ENCODE data around the gene G3BP1.
"Not testable (repeated sequence)": the region's sequence is repeated elsewhere in the genome, so short reads cannot be mapped to it uniquely, and the experiment has no call there.

Gene G3BP1

DNA sequence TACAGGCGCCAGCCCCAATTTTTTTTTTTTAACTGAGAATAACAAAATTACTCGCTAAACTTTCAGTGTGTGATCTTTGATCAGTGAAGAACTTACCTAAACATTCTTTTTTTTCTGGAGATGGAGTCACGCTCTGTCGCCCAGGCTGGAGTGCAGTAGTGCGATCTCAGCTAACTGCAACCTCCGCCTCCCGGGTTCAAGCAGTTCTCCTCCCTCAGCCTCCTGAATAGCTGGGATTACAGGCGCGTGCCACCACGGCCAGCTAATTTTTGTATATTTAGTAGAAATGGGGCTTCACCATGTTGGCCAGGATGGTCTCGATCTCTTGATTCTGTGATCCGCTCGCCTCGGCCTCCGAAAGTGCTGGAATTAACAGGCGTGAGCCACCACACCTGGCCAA is 11.9 kb downstream of the G3BP1 start:
- in situ Hi-C loops (cut with HindIII; ENCODE audit: low pct_ligation_motif_present, low pct_unique_long_range_greater_than_20kb, low sequenced_read_pairs); DNase-seq: not testable (repeated sequence)

DNA sequence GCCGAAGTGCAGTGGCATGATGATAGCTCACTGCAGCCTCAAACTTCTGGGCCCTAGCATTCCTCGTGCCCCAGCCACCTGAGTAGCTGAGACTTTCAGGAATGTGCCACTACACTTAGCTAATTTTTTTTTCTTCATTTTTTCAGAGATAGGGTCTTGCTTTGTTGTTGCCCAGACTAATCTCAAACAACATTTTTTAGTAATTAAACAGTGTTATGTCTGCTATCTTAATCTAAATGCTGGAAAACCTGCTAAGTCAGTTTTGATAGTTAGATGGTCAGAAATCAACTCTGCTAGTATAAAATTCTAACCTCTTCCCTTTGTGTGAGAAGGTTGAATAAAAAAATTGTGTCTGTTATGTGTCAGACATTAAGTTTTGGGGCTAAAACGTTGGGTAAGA is 12.4 kb downstream of the G3BP1 start:
- no peak for DNase-seq
- in situ Hi-C loops (cut with HindIII; ENCODE audit: low pct_ligation_motif_present, low pct_unique_long_range_greater_than_20kb, low sequenced_read_pairs): no loop called here

DNA sequence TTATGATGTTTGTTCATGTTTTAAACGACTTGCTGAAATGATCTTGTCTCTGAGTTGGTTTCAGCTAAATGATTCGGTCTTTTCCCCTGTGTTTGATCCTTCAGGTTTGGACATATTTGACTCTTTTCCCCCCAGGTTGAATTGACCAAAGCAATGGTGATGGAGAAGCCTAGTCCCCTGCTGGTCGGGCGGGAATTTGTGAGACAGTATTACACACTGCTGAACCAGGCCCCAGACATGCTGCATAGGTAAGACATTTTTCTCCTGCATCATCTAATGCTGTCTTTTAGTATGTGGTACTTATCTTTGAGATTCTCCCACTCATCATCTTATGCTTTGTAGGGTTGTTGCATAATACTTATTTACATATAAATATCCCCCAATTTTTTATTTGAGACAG is 14.7 kb downstream of the G3BP1 start:
- in situ Hi-C loops (cut with HindIII; ENCODE audit: low pct_ligation_motif_present, low pct_unique_long_range_greater_than_20kb, low sequenced_read_pairs): no loop called here
- no peak for DNase-seq

DNA sequence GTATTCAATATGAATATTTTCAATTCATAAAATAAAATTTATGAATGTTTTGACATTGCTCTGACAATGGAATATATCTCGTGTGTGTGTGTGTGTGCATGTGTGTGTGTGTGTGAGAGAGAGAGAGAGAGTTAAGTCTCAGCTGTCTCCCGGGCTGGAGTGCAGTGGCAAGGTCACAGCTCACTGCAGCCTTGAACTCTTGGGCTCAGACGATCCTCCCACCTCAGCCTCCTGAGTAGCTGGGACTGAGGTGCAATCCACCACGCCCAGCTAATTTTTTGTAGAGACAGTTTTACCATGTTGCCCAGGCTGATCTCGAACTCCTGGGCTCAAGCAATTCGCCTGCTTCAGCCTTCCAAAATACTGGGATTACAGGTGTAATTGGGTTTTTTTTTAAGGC is 16.1 kb downstream of the G3BP1 start:
- in situ Hi-C loops (cut with HindIII; ENCODE audit: low pct_ligation_motif_present, low pct_unique_long_range_greater_than_20kb, low sequenced_read_pairs): no loop called here
- DNase-seq: no peak

DNA sequence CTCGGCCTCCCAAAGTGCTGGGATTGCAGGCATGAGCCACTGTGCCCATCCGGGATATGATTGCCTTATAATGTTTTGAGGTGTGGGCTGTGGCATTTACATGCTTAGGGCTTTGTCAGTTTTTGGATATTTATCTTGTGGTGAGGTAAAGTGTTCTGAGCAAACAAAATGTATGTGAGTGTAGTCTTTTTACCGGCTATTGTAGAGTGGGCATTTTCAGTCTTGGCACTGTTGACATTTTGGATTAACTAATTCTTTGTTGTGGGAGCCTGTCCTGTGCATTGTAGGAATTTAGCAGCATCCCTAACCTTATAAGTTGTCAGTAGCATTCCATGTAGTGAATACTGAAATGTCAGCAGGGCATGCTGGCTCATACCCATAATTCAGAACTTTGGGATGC is 21.6 kb downstream of the G3BP1 start:
- DNase-seq: no peak
- in situ Hi-C loops (cut with HindIII; ENCODE audit: low pct_ligation_motif_present, low pct_unique_long_range_greater_than_20kb, low sequenced_read_pairs): no loop called here

DNA sequence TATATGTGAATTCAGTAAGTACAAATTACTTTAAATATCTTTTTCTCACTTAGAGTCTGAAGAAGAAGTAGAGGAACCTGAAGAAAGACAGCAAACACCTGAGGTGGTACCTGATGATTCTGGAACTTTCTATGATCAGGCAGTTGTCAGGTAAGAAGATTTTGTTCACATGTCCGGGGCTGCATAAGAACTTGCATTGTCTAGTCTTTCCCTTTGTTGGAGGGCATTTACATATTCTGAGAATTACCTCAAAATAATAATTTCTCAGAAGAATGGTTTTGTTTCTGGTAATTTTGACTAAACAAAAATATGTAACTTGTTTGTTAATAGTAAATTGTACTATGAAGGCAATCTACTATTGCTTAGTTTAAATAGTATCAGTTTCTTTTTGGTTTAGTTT is 23.7 kb downstream of the G3BP1 start:
- no peak for DNase-seq
- in situ Hi-C loops (cut with HindIII; ENCODE audit: low pct_ligation_motif_present, low pct_unique_long_range_greater_than_20kb, low sequenced_read_pairs): no loop called here

DNA sequence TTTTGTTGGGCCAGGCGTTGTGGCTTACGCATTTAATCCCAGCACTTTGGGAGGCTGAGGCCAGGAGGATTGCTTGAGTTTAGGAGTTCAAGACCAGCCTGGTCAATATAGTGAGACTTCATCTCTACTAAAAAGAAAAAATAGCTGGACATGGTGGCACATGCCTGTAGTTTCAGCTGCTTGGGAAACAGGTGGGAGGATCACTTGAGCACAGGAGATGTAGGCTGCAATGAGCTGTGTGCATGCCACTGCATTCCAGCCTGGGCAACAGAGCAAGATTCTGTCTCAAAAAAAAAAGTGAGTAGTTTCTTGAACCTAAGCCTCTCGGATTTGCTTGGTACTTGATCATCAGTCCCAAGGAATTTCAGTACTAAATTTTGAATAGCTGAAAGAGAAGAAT is 26.9 kb downstream of the G3BP1 start:
- in situ Hi-C loops (cut with HindIII; ENCODE audit: low pct_ligation_motif_present, low pct_unique_long_range_greater_than_20kb, low sequenced_read_pairs): no loop called here

DNA sequence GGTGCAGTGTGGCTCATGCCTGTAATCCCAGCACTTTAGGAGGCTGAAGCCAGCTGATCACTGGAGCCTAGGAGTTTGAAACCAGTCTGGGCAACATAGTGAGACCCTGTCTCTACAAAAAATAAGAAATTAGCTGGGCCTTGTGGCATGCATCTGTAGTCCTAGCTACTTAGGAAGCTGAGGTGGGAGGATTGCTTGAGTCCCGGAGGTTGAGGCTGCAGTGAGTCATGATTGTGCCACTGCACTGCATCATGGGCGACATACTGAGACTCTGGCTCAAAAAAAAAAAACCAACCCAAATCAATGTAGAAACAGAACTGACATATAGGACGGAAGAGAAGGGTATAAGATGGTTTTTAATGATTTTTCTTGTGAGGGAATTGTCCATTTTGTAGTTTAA is 27.7 kb downstream of the G3BP1 start:
- DNase-seq: no peak
- in situ Hi-C loops (cut with HindIII; ENCODE audit: low pct_ligation_motif_present, low pct_unique_long_range_greater_than_20kb, low sequenced_read_pairs): no loop called here

More for the DNA sequence above, 26.9 kb downstream of the G3BP1 start:
- DNase-seq: no peak

DNA sequence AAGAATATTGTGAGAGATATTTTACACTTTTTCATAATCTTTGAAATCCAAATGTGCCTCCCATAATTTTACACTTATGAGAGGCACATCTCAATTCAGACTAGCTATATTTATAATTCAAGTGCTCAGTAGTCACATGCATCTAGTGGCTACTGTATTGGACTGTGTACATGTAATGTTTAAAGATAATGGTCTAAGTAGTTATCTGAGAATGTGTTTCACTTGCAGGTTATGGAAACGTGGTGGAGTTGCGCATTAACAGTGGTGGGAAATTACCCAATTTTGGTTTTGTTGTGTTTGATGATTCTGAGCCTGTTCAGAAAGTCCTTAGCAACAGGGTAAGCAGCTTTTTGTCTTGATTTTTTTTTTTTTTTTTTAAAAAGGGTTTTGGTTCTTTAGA is 28.8 kb downstream of the G3BP1 start:
- no peak for DNase-seq
- in situ Hi-C loops (cut with HindIII; ENCODE audit: low pct_ligation_motif_present, low pct_unique_long_range_greater_than_20kb, low sequenced_read_pairs): loop anchor here (25.0 kb wide), 1 partner anchor 337 kb away; no protein-coding TSS in a partner anchor

DNA sequence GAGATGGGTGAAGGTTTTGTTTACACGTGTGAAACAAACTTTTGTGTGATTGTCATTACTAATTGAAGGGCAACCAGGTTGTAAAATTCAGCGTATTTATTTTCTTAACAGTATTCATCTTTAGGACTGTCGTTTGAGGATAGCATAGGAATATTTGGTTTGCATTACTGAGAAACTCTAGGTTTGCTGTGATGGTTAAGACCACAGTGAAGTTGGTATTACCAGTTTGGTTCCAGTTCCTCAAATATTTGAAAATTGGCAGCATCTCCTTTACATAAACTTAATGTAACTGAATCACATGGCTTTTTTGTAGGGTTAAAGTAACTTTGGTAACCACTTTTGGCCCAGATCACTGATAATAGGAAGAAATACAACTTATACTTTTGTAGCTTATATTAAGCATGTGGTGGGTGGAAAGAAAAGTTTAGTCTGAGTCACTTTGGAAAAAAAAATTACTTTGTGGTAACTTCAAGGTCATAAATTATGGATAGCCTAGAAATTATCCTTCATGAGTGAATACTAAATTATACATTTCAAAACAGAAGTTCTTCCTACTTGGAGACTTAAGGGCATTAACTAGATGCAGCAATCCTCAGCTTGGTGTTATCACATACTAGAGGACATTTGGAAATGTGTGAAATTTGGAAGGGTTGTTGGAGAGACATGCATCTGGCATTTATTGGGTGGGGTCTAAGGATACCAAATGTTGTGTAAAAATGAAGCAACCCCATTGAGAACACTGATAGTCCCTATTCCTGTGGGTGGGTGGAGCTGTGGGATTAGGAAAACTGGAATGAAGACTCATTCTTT is 33.9 kb downstream of the G3BP1 start:
- in situ Hi-C loops (cut with HindIII; ENCODE audit: low pct_ligation_motif_present, low pct_unique_long_range_greater_than_20kb, low sequenced_read_pairs): loop anchor here (25.0 kb wide), 1 partner anchor 332 kb away; no protein-coding TSS in a partner anchor
- DNase-seq: no peak

DNA sequence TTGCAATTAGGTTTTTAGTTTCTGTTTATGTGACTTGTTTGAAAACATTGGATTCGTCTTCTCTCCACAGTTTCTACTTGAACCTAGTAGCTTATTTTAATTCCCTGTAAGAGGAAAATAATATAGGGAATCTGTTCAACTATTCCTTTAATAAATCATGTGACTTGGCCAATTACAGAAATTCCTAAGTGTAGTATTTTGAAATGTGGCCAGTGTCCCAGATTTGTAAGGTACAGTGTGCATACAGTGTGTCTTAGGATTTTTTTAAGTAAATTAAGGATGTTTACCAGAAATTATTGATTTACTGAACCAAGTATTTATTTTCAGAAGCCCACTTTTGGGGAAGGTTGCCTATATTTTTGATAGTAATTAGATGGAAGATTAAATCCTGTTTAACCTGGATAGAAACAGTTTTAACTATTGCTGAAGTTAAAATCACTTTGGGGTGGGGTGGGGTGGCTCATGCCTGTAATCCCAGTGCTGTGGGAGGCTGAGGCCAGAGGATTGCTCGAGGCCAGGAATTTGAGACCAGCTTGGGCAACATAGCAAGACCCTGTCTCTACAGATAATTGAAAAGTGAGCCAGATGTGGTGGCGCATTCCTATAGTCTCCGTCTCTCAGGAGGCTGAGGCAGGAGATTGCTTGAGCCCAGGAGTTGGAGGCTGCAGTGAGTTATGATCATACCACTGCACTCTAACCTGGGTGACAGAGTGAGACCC is 36.9 kb downstream of the G3BP1 start:
- no peak for DNase-seq
- in situ Hi-C loops (cut with HindIII; ENCODE audit: low pct_ligation_motif_present, low pct_unique_long_range_greater_than_20kb, low sequenced_read_pairs): loop anchor here (25.0 kb wide), 1 partner anchor 329 kb away; no protein-coding TSS in a partner anchor

DNA sequence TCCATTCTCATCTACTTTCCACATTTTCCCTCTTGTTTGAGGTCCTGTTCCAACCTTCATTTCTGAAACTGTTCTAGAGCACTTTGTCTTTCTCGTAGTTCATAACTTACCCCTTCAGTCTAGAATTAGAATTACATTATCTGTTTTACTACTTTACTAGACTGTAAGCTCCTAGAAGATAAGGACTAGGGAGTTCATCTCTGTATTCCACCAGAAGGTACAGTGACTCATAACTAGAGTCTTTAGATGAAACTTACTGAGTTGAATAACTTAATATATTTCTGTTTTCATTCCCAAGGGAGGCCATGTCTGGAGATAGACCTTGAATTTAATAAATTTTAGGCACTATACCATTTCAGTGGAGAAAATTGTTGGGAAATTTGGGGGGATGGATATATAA is 38.7 kb downstream of the G3BP1 start:
- in situ Hi-C loops (cut with HindIII; ENCODE audit: low pct_ligation_motif_present, low pct_unique_long_range_greater_than_20kb, low sequenced_read_pairs): loop anchor here (25.0 kb wide), 1 partner anchor 327 kb away; no protein-coding TSS in a partner anchor
- no peak for DNase-seq

DNA sequence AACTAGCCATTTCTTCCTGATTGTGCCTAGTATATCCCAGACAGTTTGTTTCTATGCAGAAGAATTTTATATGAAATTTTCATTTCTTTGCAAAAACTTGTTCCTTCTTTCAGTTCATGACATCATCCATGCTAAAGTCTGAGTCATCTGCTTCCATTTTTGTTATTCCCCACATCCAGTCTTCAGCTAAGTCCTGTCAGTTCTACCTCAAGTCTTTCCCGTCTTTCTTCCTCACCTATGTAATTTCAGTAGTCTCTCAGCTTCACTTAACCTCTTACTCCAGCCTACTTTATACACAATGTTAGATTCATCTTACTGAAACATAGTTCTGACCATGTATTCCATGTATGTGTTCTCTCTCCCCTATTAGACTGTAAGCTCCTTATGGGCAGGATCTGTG is 39.1 kb downstream of the G3BP1 start:
- in situ Hi-C loops (cut with HindIII; ENCODE audit: low pct_ligation_motif_present, low pct_unique_long_range_greater_than_20kb, low sequenced_read_pairs): loop anchor here (25.0 kb wide), 1 partner anchor 326 kb away; no protein-coding TSS in a partner anchor
- no peak for DNase-seq

DNA sequence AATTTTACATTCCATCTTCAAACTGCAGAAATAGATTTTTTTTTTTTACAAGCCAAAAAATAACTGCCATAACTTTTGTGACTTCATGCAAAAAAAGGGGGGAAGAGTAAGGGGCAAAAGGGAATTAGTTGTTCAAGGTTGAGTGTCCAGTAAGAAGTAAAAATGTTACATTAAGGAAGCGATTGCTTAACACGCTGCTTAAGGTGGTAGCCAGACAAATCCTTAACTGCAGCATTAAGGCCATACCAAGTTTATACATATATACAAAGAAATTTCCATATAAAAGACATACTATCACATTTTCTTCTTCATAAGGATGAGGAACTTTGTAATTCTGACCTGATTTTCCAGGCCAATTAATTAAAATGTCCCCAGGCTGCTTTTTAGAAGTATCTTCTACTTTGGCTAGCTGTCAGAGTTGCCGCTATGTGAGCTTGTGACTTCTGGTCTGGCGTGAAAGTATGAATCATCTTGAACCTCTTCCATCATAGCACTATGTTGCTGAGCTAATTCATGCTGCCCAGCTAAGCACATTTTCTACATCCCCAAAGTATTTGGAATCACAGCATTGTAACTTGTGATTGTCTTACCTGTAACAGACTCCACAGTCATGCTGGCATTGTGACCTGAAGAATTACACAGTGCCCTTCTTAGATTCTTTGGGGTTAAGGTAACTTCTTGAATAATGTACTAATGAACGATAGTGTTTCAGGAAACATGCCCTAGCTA is 40.0 kb downstream of the G3BP1 start:
- no peak for DNase-seq
- in situ Hi-C loops (cut with HindIII; ENCODE audit: low pct_ligation_motif_present, low pct_unique_long_range_greater_than_20kb, low sequenced_read_pairs): loop anchor here (25.0 kb wide), 1 partner anchor 326 kb away; no protein-coding TSS in a partner anchor

DNA sequence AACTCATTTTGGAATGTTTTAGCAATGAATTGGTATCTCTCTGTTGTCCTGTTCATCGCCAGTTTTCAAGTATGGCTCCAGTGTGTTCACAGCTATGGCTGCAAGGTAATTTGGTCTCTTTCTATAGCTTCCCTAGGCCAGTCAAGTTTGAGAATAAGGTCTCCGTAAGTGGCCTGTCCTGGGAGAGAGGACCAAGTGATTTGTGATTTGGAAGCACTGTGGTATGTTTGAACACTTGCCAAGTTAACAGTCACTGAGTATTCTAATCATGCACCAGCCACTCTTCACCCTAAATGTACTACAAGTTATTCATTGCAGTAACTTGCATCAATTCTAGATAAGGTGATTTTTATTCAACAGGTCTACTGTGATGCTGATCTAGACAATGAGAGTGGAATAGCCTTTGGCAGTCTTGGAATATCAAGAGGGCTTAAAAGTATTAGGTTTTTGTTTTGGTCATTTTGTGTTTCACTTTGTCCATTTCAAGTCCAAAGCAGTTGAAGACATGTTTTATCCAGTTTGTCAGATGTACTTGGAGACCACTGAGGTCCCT is 41.1 kb downstream of the G3BP1 start:
- in situ Hi-C loops (cut with HindIII; ENCODE audit: low pct_ligation_motif_present, low pct_unique_long_range_greater_than_20kb, low sequenced_read_pairs): loop anchor here (25.0 kb wide), 1 partner anchor 324 kb away; no protein-coding TSS in a partner anchor
- DNase-seq: no peak

DNA sequence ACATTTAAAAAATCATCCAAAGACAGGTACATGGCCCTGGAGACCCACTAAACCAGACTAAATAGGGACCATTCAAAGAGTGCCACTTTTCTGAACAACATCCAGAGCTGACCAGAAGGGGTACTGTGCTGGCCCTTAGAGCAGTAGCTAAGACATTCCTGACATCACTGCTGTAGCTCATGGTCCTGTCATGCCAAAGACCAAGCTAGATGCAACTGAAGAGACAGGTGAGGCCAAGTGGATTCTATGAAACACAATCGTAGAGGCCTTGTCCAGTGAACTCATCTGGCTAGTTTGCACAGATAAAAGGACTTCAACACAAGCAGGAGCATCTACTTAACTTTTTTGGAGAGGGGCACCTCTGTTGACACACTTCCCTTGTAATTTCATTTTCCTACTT is 43.3 kb downstream of the G3BP1 start:
- no peak for DNase-seq
- in situ Hi-C loops (cut with HindIII; ENCODE audit: low pct_ligation_motif_present, low pct_unique_long_range_greater_than_20kb, low sequenced_read_pairs): loop anchor here (25.0 kb wide), 1 partner anchor 322 kb away; no protein-coding TSS in a partner anchor

DNA sequence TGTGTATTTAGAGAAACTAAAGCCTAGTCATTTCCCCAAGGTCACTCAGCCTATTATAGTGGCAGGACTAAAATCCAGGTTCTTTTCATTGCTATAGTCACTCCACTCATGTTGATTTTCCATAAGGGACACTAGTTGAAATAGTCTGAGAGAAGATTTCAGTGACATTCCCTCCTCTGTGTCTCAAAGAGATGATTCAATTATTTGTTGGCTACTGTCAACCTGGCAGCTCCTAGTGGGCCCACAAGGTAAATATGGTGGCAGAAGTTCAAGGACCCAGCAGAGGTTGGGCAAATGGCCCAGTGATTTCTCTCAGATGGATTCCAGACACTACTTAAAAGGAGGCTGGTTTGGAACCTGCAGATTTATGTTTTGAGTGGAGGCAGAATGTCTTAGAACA is 48.1 kb downstream of the G3BP1 start:
- DNase-seq: no peak
- in situ Hi-C loops (cut with HindIII; ENCODE audit: low pct_ligation_motif_present, low pct_unique_long_range_greater_than_20kb, low sequenced_read_pairs): loop anchor here (25.0 kb wide), 1 partner anchor 317 kb away; no protein-coding TSS in a partner anchor

DNA sequence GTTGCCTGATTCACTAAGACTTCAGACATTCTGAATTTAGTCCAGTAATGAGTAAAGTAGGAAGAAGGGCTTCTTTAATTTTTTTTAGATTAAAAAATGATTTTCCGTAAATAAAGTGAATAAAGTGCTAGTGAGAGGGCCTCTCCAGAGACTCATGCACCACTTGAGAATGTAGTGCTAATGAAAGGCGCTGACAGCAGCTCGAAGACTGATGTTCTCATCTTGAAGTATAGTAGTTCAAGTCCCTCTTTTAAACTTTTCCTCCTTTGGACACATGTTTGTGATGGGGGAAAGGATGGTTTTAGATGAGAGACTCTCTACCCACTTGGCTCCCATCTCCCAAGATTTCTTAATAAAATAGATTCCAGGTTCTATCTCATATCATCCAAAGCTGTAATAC is 48.5 kb downstream of the G3BP1 start:
- in situ Hi-C loops (cut with HindIII; ENCODE audit: low pct_ligation_motif_present, low pct_unique_long_range_greater_than_20kb, low sequenced_read_pairs): loop anchor here (25.0 kb wide), 1 partner anchor 317 kb away; no protein-coding TSS in a partner anchor
- no peak for DNase-seq

All from ACHN (cell line).